Natural killer cell (primary cell): ENCODE results near the gene TP53I13. TPM values are rescaled to one million over a fixed set of nuclear protein-coding genes. Genes with fewer than 3 reads are reported as not detected.
A peak's percentile ranks its signal among the peaks of the same experiment; 100 is the strongest.

Experiments used
- ATAC-seq, 3 donors: fragments of 150-1000 bp in 2 of 3; fragments of 200-7000 bp in 1 of 3; cut with Tn5 transposase; 1 replicate in 1 of 3; 2 replicates in 2 of 3; pipeline ENCODE4 v1.10.0; 2021; ENCODE audit warnings: mild to moderate bottlenecking in 2 of 3, moderate library complexity in 2 of 3
- DNase-seq, 2 donors: peaks; one replicate each; pipeline versions ENCODE4 v3.0.0 to v3.0.0-alpha.2; 2013 to 2021; ENCODE audit warnings: mixed read lengths in 1 of 2
- H3K27ac ChIP-seq: one replicate; pipeline ENCODE4 v1.5.1; 2013; ENCODE audit warnings: mild to moderate bottlenecking, low read length
- H3K27me3 ChIP-seq: one replicate; pipeline ENCODE4 v1.6.1; 2013; ENCODE audit warnings: low read length; ENCODE audit not compliant: control insufficient read depth, insufficient read depth
- H3K36me3 ChIP-seq: one replicate; pipeline ENCODE4 v1.6.1; 2013; ENCODE audit warnings: low read length; ENCODE audit not compliant: control insufficient read depth, insufficient read depth
- H3K4me1 ChIP-seq: one replicate; pipeline ENCODE4 v1.6.1; 2013; ENCODE audit warnings: low read length; ENCODE audit not compliant: control insufficient read depth, insufficient read depth
- H3K4me3 ChIP-seq: one replicate; pipeline ENCODE4 v1.5.1; 2013; ENCODE audit warnings: low read length
- H3K9me3 ChIP-seq: one replicate; pipeline ENCODE4 v1.6.1; 2013; ENCODE audit warnings: low read length; ENCODE audit not compliant: control insufficient read depth, insufficient read depth
- H3K27ac Mint-ChIP-seq, 2 donors: one replicate each; pipeline ENCODE4 v1.8.0; 2022; ENCODE audit warnings: mild to moderate bottlenecking in 2 of 2, mixed read lengths in 2 of 2, moderate library complexity in 1 of 2
- H3K27me3 Mint-ChIP-seq, 2 donors: one replicate each; pipeline ENCODE4 v1.8.0; 2022; ENCODE audit warnings: low read depth in 2 of 2, mixed read lengths in 2 of 2
- H3K36me3 Mint-ChIP-seq: one replicate; pipeline ENCODE4 v1.8.0; 2022; ENCODE audit warnings: mixed read lengths
- H3K4me1 Mint-ChIP-seq, 2 donors: one replicate each; pipeline ENCODE4 v1.8.0; 2022; ENCODE audit warnings: mixed read lengths in 2 of 2
- H3K4me3 Mint-ChIP-seq: one replicate; pipeline ENCODE4 v1.8.0; 2022; ENCODE audit warnings: mild to moderate bottlenecking, moderate library complexity, mixed read lengths
- H3K9me3 Mint-ChIP-seq, 2 donors: one replicate each; pipeline ENCODE4 v1.8.0; 2022; ENCODE audit warnings: mixed read lengths in 2 of 2
- WGBS: methylation state at CpG from one replicate; pipeline ENCODE4 v1.1.7; 2013; ENCODE audit warnings: missing lambda C conversion rate; ENCODE audit not compliant: insufficient coverage; 5-methylcytosine and 5-hydroxymethylcytosine counted together
- intact Hi-C: fragments of 100-400 bp; cut with micrococcal nuclease; formaldehyde crosslinking; loops from one replicate; pipeline ENCODE4 v1.14.2; 2022
- total RNA-seq, 4 donors: library from RNA; stranded (reverse); fragments of 120-200 nt in 1 of 4; gene quantifications; one replicate each; pipeline versions ENCODE4 v1.2.3 to v1.2.4, GENCODE V29; 2013 to 2022
- TF ChIP-seq, protein P1 (sequence below): fragments of 200-600 bp; IDR thresholded peaks from one replicate; pipeline ENCODE4 v1.8.0; 2022; ENCODE audit warnings: antibody characterized with exemption

Gene TP53I13
- total RNA-seq, 3 donors from 2014 or later (not counting 1 experiment from before 2014, with no cell fraction given): 122 to 148 (median 148) TPM

DNA sequence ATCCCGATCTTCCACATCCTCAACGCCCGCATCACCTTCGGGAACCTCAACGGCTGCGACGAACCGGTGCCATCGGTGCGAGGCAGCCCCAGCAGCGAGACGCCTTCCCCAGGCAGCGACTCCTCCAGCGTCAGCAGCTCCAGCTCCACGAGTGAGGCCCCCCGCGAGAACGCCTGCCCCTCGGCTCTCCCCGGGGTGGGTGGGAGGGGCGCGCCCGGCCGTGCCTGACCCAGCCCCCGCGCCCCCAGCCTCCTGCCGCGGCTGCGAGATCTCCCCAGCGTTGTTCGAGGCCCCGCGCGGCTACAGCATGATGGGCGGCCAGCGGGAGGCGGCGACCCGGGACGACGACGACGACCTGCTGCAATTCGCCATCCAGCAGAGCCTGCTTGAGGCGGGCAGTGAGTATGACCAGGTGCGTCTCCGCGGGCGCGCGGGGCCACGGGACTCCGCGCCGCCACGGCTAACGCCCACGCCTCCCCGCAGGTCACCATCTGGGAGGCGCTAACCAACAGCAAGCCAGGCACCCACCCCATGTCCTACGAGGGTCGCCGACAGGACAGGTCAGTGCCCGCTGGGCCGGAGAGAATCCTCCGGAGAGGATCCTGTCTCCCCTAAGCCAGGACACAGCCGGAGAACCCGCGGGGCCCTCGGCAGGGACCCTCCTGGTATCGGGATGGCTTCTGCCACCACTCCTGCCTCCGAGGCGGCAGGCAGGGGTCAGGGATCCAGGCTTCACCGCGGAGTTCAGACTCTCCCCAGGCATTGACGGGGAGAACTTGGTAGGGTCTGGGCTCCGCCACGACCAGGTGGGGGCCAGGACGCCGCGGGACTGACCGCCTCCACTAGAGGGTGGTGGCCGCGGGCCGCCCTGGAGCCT is 44.1 kb downstream of the TP53I13 start:
- H3K27me3 Mint-ChIP-seq: no peaks in the 10 kb centered on the region
- ATAC-seq (no peak), DNase-seq (peak in 1 of 2 donors; percentile 18)
- peaks cover 13 to 54% of the 10 kb centered on the region in 2 donors for H3K4me1 Mint-ChIP-seq
- intact Hi-C loops: loop anchor here (10.0 kb wide), 1 partner anchor 48 kb away; the partner anchor contains the start of genes ABHD15 and TP53I13
- H3K36me3 Mint-ChIP-seq: no peaks in the 10 kb centered on the region
- no peaks in the 10 kb centered on the region for H3K27me3 ChIP-seq
- H3K4me3 ChIP-seq: no peak overlapping the region
- no peak overlapping the region for H3K27ac ChIP-seq
- H3K27ac Mint-ChIP-seq: no peak overlapping the region
- H3K9me3 ChIP-seq: no peaks in the 10 kb centered on the region
- peak overlapping the region; percentile 58 for H3K4me3 Mint-ChIP-seq
- H3K4me1 ChIP-seq: peaks cover 62% of the 10 kb centered on the region
- H3K36me3 ChIP-seq: no peaks in the 10 kb centered on the region
- TF ChIP-seq, protein P1, sequence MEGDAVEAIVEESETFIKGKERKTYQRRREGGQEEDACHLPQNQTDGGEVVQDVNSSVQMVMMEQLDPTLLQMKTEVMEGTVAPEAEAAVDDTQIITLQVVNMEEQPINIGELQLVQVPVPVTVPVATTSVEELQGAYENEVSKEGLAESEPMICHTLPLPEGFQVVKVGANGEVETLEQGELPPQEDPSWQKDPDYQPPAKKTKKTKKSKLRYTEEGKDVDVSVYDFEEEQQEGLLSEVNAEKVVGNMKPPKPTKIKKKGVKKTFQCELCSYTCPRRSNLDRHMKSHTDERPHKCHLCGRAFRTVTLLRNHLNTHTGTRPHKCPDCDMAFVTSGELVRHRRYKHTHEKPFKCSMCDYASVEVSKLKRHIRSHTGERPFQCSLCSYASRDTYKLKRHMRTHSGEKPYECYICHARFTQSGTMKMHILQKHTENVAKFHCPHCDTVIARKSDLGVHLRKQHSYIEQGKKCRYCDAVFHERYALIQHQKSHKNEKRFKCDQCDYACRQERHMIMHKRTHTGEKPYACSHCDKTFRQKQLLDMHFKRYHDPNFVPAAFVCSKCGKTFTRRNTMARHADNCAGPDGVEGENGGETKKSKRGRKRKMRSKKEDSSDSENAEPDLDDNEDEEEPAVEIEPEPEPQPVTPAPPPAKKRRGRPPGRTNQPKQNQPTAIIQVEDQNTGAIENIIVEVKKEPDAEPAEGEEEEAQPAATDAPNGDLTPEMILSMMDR: no peak
- WGBS: 56% methylated on average over 84 of the region's 85 CpGs
- H3K9me3 Mint-ChIP-seq: no peaks in the 10 kb centered on the region

GRCh38 chr17:29613352-29613837 is 44.9 kb downstream of the TP53I13 start:
- ATAC-seq (peak; percentile 26 to 48 (median 35)), DNase-seq (peak; percentile 90 to 94)
- H3K9me3 Mint-ChIP-seq: no peaks in the 10 kb centered on the region
- H3K4me1 Mint-ChIP-seq: peaks cover 14 to 58% of the 10 kb centered on the region in 2 donors
- H3K36me3 Mint-ChIP-seq: no peaks in the 10 kb centered on the region
- peaks cover 65% of the 10 kb centered on the region for H3K4me1 ChIP-seq
- H3K27ac Mint-ChIP-seq: no peak overlapping the region
- TF ChIP-seq, protein P1: peak; percentile 90
- no peaks in the 10 kb centered on the region for H3K9me3 ChIP-seq
- no peaks in the 10 kb centered on the region for H3K36me3 ChIP-seq
- no peaks in the 10 kb centered on the region for H3K27me3 ChIP-seq
- no peak overlapping the region for H3K27ac ChIP-seq
- no peaks in the 10 kb centered on the region for H3K27me3 Mint-ChIP-seq
- peak overlapping the region; percentile 28 for H3K4me3 Mint-ChIP-seq
- intact Hi-C loops: loop anchor here (10.0 kb wide), 1 partner anchor 49 kb away; the partner anchor contains the start of genes ABHD15 and TP53I13
- WGBS: 1% methylated on average over 50 of the region's 50 CpGs
- peak overlapping the region; percentile 7 for H3K4me3 ChIP-seq

GRCh38 chr17:29613856-29614255 is 45.4 kb downstream of the TP53I13 start:
- H3K4me3 ChIP-seq: peak overlapping the region; percentile 7
- H3K4me1 ChIP-seq: peaks cover 63% of the 10 kb centered on the region
- no peaks in the 10 kb centered on the region for H3K36me3 ChIP-seq
- Mint-ChIP-seq H3K4me3 (peak overlapping the region; percentile 28), H3K27ac (no peak overlapping the region), H3K4me1 (peaks cover 12 to 55% of the 10 kb centered on the region in 2 donors), H3K36me3 (no peaks in the 10 kb centered on the region), H3K27me3 (no peaks in the 10 kb centered on the region), H3K9me3 (no peaks in the 10 kb centered on the region)
- no peaks in the 10 kb centered on the region for H3K9me3 ChIP-seq
- ATAC-seq (no peak), DNase-seq (peak in 1 of 2 donors; percentile 34)
- 28% methylated on average over 13 of the region's 13 CpGs for WGBS
- intact Hi-C loops: loop anchor here (2.0 to 10.0 kb wide), 2 partner anchors 25 to 49 kb away; partner anchors contain the start of genes ABHD15, GIT1 and TP53I13
- H3K27me3 ChIP-seq: no peaks in the 10 kb centered on the region
- no peak overlapping the region for H3K27ac ChIP-seq
- TF ChIP-seq, protein P1: no peak
